ENCODE data around the gene BRMS1. TPM values are rescaled to one million over a fixed set of nuclear protein-coding genes. Genes with fewer than 3 reads are reported as not detected.

The BRMS1 gene
- total RNA-seq, 1 experiment from 2014 or later: 93.5 TPM

- H3K36me3 ChIP-seq (ENCODE audit: insufficient read depth, low read length, poor library complexity, severe bottlenecking): no peaks in the 10 kb centered on the region
- TF ChIP-seq EZH2 (IDR thresholded peaks at IDR 0.05; ENCODE audit: borderline replicate concordance, low read depth, low read length, poor library complexity, severe bottlenecking): no peak
- TF ChIP-seq CTCF (conservative IDR thresholded peaks at IDR 0.05; ENCODE audit: low read depth, low read length): no peak
- H3K27ac ChIP-seq (ENCODE audit: low read depth, low read length, poor library complexity, severe bottlenecking): no peak overlapping the region
- H3K9me3 ChIP-seq (ENCODE audit: low read depth, low read length, poor library complexity, severe bottlenecking): no peaks in the 10 kb centered on the region
- H3K27me3 ChIP-seq (replicated peaks; ENCODE audit: insufficient read depth, low read depth, low read length, poor library complexity): no peaks in the 10 kb centered on the region
- no peak for DNase-seq (ENCODE audit: low spot score)
- no TSS peak for BruUV-seq (replicated peaks)
- ChIA-PET POLR2A (ENCODE audit: low non-redundant PET) (no interaction called here), CTCF (interaction anchor here (0.6 kb wide), 1 partner anchor 19 kb away, joined by 3 read pairs; no protein-coding TSS in a partner anchor)
- H3K4me1 ChIP-seq (ENCODE audit: insufficient read depth, low read length, poor library complexity, severe bottlenecking): no peaks in the 10 kb centered on the region
- H3K4me3 ChIP-seq (ENCODE audit: low read depth, low read length, poor library complexity, severe bottlenecking): no peak overlapping the region
- intact Hi-C loops (cut with micrococcal nuclease; ENCODE audit: unreplicated experiment): no loop called here
Observed at GRCh38 chr11:66299186-66299585, 45.7 kb downstream of the BRMS1 start.

- BruUV-seq (replicated peaks): no TSS peak
- intact Hi-C loops (cut with micrococcal nuclease; ENCODE audit: unreplicated experiment): no loop called here
- H3K4me3 ChIP-seq (ENCODE audit: low read depth, low read length, poor library complexity, severe bottlenecking): no peak overlapping the region
- no peaks in the 10 kb centered on the region for H3K4me1 ChIP-seq (ENCODE audit: insufficient read depth, low read length, poor library complexity, severe bottlenecking)
- ChIA-PET CTCF (interaction anchor here (0.6 kb wide), 1 partner anchor 48 kb away, joined by 4 read pairs; no protein-coding TSS in a partner anchor), POLR2A (ENCODE audit: low non-redundant PET) (no interaction called here)
- DNase-seq (ENCODE audit: low spot score): no peak
- no peaks in the 10 kb centered on the region for H3K9me3 ChIP-seq (ENCODE audit: low read depth, low read length, poor library complexity, severe bottlenecking)
- H3K27me3 ChIP-seq (replicated peaks; ENCODE audit: insufficient read depth, low read depth, low read length, poor library complexity): no peaks in the 10 kb centered on the region
- no peak overlapping the region for H3K27ac ChIP-seq (ENCODE audit: low read depth, low read length, poor library complexity, severe bottlenecking)
- no peak for TF ChIP-seq EZH2 (IDR thresholded peaks at IDR 0.05; ENCODE audit: borderline replicate concordance, low read depth, low read length, poor library complexity, severe bottlenecking)
- no peak for TF ChIP-seq CTCF (conservative IDR thresholded peaks at IDR 0.05; ENCODE audit: low read depth, low read length)
- no peaks in the 10 kb centered on the region for H3K36me3 ChIP-seq (ENCODE audit: insufficient read depth, low read length, poor library complexity, severe bottlenecking)
Observed at GRCh38 chr11:66297610-66298009, 47.3 kb downstream of the BRMS1 start.

- DNase-seq (ENCODE audit: low spot score): no peak
- CTCF ChIA-PET: interaction anchor here (0.6 kb wide), 1 partner anchor 11 kb away, joined by 7 read pairs; no protein-coding TSS in a partner anchor
- H3K27me3 ChIP-seq (replicated peaks; ENCODE audit: insufficient read depth, low read depth, low read length, poor library complexity): no peaks in the 10 kb centered on the region
- intact Hi-C loops (cut with micrococcal nuclease; ENCODE audit: unreplicated experiment): no loop called here
- H3K36me3 ChIP-seq (ENCODE audit: insufficient read depth, low read length, poor library complexity, severe bottlenecking): no peaks in the 10 kb centered on the region
- TF ChIP-seq CTCF (conservative IDR thresholded peaks at IDR 0.05; ENCODE audit: low read depth, low read length) (no peak), EZH2 (IDR thresholded peaks at IDR 0.05; ENCODE audit: borderline replicate concordance, low read depth, low read length, poor library complexity, severe bottlenecking) (no peak)
- H3K4me1 ChIP-seq (ENCODE audit: insufficient read depth, low read length, poor library complexity, severe bottlenecking): peaks cover 8% of the 10 kb centered on the region
- H3K9me3 ChIP-seq (ENCODE audit: low read depth, low read length, poor library complexity, severe bottlenecking): no peaks in the 10 kb centered on the region
- POLR2A ChIA-PET (ENCODE audit: low non-redundant PET): no interaction called here
- H3K4me3 ChIP-seq (ENCODE audit: low read depth, low read length, poor library complexity, severe bottlenecking): no peak overlapping the region
- no peak overlapping the region for H3K27ac ChIP-seq (ENCODE audit: low read depth, low read length, poor library complexity, severe bottlenecking)
- no TSS peak for BruUV-seq (replicated peaks)
Observed at GRCh38 chr11:66294626-66295620, 50.0 kb downstream of the BRMS1 start.
